HEK293T (cell line): ENCODE measurements around the gene TIMP2.
"Not testable (repeated sequence)": the region's sequence is repeated elsewhere in the genome, so short reads cannot be mapped to it uniquely, and the experiment has no call there.

Experiments
- ARNT ChIP-seq: fragments of 450-650 bp; IDR thresholded peaks from 2 replicates; pipeline ENCODE4 v1.6.1; 2017; ENCODE audit warnings: mild to moderate bottlenecking
- BHLHE40 ChIP-seq: fragments of 450-650 bp; IDR thresholded peaks from 2 replicates; pipeline ENCODE4 v1.6.1; 2016; ENCODE audit warnings: mild to moderate bottlenecking, moderate library complexity, borderline replicate concordance
- ELF4 ChIP-seq: fragments of 450-650 bp; IDR thresholded peaks from 2 replicates; pipeline ENCODE4 v1.6.1; 2017; ENCODE audit warnings: antibody characterized with exemption
- FOXA1 ChIP-seq: fragments of 450-650 bp; IDR thresholded peaks from 2 replicates; pipeline ENCODE4 v1.6.1; 2016; ENCODE audit warnings: mild to moderate bottlenecking
- HDGF ChIP-seq: fragments of 450-650 bp; IDR thresholded peaks from 2 replicates; pipeline ENCODE4 v1.6.1; 2017; ENCODE audit warnings: antibody characterized with exemption, borderline replicate concordance
- L3MBTL2 ChIP-seq: fragments of 450-650 bp; conservative IDR thresholded peaks from 2 replicates; pipeline ENCODE4 v1.6.1; 2016; ENCODE audit warnings: mild to moderate bottlenecking
- PKNOX1 ChIP-seq: fragments of 450-650 bp; IDR thresholded peaks from 2 replicates; pipeline ENCODE4 v1.6.1; 2016
- SP1 ChIP-seq: fragments of 450-650 bp; IDR thresholded peaks from 2 replicates; pipeline ENCODE4 v1.6.1; 2017
- SUZ12 ChIP-seq: fragments of 450-650 bp; IDR thresholded peaks from 2 replicates; pipeline ENCODE4 v1.6.1; 2016; ENCODE audit warnings: mild to moderate bottlenecking
- TARDBP ChIP-seq: fragments of 450-650 bp; IDR thresholded peaks from 2 replicates; pipeline ENCODE4 v1.6.1; 2016
- ZNF384 ChIP-seq: fragments of 450-650 bp; IDR thresholded peaks from 2 replicates; pipeline ENCODE4 v1.6.1; 2016

GRCh38 chr17:78890096-78890495 lies 35.1 kb downstream of the TIMP2 start:
- TF ChIP-seq ZNF384, SUZ12, TARDBP, BHLHE40, PKNOX1, SP1, L3MBTL2, ELF4, HDGF, FOXA1, ARNT: not testable (repeated sequence)
